ENCODE measurements around the gene C1orf35. TPM values are rescaled to one million over a fixed set of nuclear protein-coding genes. Genes with fewer than 3 reads are reported as not detected.

Gene C1orf35
- total RNA-seq, 1 donor from 2014 or later = 21.9 TPM

DNA sequence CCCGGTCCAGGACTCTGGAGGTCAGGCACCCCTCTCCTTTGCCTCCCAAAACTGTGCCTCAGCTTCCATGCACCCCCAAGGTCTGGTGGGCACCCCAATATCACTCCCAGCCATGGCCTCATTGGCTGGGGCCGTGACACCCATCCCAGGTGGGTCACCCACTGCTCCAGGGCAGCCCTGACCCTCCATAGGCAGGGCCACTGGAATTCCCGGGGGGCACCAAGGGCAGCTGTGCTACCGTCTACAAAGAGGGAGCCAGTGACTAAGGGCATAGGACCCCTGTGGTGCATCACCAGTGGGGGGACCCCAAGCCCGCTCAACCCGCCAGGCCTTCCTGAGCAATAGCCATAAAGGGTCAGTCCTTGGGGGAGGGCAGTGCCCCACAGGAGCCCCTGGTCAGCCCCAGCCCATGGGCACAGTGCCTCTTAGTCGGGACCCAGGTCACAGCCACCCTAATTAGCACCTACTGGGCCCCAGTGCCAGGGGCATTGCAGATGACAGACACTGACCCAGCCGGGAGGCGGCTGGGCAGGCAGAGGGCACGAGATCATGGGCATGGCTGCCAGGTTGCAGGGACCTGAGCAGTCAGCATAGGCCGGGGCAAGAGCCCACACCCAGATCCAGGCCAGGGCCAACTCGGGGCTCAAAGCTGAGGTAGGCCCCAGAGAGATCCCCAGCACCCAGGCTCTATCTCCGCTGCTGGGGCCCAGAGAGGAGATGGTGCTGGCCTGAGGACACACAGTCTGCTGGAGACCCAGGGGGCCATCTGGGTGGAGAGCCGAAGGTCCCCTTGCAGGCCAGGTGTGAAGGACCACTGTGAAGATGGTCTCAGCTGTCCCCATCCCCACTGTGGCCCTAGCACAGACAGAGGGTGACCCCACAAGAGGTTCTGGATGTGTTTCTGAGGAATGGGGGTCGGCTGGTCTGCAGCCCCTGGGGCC is 39.6 kb downstream of the C1orf35 start:
- no peak overlapping the region for H3K4me3 Mint-ChIP-seq (ENCODE audit: unreplicated experiment)
- peaks cover 4% of the 10 kb centered on the region for H3K9me3 Mint-ChIP-seq (ENCODE audit: unreplicated experiment)
- DNase-seq = peak; percentile 9
- no peaks in the 10 kb centered on the region for H3K4me1 Mint-ChIP-seq (ENCODE audit: low read depth, unreplicated experiment)
- H3K27ac Mint-ChIP-seq (ENCODE audit: unreplicated experiment) = no peak overlapping the region
- peaks cover 5% of the 10 kb centered on the region for H3K36me3 Mint-ChIP-seq (ENCODE audit: unreplicated experiment)
- TF ChIP-seq, protein P1, sequence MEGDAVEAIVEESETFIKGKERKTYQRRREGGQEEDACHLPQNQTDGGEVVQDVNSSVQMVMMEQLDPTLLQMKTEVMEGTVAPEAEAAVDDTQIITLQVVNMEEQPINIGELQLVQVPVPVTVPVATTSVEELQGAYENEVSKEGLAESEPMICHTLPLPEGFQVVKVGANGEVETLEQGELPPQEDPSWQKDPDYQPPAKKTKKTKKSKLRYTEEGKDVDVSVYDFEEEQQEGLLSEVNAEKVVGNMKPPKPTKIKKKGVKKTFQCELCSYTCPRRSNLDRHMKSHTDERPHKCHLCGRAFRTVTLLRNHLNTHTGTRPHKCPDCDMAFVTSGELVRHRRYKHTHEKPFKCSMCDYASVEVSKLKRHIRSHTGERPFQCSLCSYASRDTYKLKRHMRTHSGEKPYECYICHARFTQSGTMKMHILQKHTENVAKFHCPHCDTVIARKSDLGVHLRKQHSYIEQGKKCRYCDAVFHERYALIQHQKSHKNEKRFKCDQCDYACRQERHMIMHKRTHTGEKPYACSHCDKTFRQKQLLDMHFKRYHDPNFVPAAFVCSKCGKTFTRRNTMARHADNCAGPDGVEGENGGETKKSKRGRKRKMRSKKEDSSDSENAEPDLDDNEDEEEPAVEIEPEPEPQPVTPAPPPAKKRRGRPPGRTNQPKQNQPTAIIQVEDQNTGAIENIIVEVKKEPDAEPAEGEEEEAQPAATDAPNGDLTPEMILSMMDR (IDR thresholded peaks at IDR 0.05; ENCODE audit: partially characterized antibody, unreplicated experiment) = no peak
- H3K27me3 Mint-ChIP-seq (ENCODE audit: unreplicated experiment) = peaks cover 16% of the 10 kb centered on the region

DNA sequence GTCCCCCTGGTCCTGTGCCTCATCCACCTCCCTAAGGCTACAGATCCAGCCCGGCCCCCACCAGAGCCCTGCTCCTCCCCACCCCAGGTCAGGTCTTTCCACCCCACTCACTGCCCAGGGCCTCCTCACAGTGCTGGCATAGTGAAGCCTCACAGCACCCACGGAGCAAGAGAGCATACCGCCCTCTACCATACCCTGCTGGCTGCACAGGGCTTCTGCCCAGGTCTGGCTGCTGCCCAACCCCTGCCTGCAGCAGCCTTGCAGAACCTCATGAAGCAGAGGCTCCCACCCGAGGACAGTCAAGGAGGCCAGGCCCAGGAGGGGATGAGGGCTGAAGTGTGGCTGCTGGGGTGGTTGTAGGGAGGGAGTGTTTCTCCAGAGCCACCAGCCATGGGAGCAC is 40.3 kb downstream of the C1orf35 start:
- H3K4me1 Mint-ChIP-seq (ENCODE audit: low read depth, unreplicated experiment) = no peaks in the 10 kb centered on the region
- H3K27me3 Mint-ChIP-seq (ENCODE audit: unreplicated experiment) = peaks cover 21% of the 10 kb centered on the region
- TF ChIP-seq, protein P1 (IDR thresholded peaks at IDR 0.05; ENCODE audit: partially characterized antibody, unreplicated experiment) = no peak
- H3K36me3 Mint-ChIP-seq (ENCODE audit: unreplicated experiment) = peaks cover 10% of the 10 kb centered on the region
- peak; percentile 10 for DNase-seq
- no peak overlapping the region for H3K4me3 Mint-ChIP-seq (ENCODE audit: unreplicated experiment)
- H3K9me3 Mint-ChIP-seq (ENCODE audit: unreplicated experiment) = peaks cover 8% of the 10 kb centered on the region
- H3K27ac Mint-ChIP-seq (ENCODE audit: unreplicated experiment) = no peak overlapping the region

DNA sequence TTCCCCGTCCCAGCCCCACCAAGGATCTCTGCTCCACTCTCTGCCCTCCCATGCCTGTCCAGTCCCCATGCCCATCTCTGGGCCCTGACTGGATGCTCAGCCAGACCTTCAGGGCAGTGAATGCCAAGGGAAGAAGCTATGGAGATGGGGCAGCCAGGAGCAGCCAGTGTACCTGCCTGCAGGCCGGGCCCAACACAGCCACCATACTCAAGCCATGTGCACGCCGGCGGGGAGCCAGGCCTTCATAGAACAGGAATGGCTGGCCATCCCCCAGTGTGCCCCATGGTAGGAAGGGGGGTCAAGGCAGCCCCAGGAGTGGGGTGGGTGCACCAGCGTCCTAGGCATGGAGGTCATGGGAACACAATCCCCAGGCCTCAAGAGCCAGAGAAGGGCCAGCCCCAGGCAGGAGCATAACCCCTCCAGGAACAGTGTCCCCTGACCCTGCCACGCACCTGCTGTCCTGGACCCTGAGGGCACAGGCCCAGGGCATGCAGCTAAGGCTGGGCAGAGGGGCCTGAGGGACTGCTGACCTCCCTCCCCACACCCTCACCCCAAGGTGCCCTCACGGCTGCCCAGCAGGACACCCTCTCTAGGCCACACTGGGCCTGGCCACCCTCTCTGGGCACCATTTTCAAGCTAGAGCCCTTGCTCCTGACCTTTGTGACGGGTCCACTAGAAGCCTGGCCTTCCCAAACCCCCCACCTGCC is 40.9 kb downstream of the C1orf35 start:
- Mint-ChIP-seq H3K4me3 (ENCODE audit: unreplicated experiment) (no peak overlapping the region), H3K27me3 (ENCODE audit: unreplicated experiment) (peaks cover 18% of the 10 kb centered on the region), H3K36me3 (ENCODE audit: unreplicated experiment) (peaks cover 10% of the 10 kb centered on the region), H3K27ac (ENCODE audit: unreplicated experiment) (no peak overlapping the region), H3K9me3 (ENCODE audit: unreplicated experiment) (peaks cover 8% of the 10 kb centered on the region), H3K4me1 (ENCODE audit: low read depth, unreplicated experiment) (no peaks in the 10 kb centered on the region)
- peak; percentile 12 for DNase-seq
- TF ChIP-seq, protein P1 (IDR thresholded peaks at IDR 0.05; ENCODE audit: partially characterized antibody, unreplicated experiment) = no peak

DNA sequence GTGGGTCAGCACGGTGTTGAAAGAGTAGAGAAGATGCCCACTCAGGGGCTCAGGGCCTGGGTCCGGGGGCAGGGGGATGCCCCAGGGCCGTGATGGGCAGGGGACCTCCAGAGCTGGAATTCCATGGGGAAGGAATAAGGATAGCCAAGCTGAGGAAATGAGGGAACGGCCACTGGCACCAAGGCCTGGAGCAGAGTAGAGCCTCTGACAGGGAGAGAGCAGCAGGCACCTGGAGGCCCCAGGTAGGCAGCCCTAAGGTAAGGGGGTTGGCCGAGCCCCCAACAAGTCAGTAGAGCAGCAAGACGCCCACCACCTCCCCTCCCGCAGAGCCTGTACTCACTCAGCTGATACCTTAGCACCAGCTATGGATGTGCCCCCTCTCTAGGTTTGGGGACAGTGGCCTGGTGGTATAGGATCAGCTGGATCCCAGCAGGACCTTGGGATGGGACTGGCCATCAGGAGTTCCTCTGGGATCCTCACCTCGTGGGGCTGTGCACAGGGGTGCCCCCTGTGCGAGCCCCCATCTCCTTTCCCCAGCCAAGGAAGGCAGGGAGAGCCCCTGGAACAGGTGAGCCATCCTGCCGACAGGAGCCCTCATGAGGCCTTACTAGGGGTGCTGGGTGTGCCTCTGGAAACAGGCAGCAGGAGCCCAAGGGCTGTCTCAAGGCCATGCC is 41.6 kb downstream of the C1orf35 start:
- H3K27ac Mint-ChIP-seq (ENCODE audit: unreplicated experiment) = no peak overlapping the region
- peaks cover 14% of the 10 kb centered on the region for H3K27me3 Mint-ChIP-seq (ENCODE audit: unreplicated experiment)
- H3K4me3 Mint-ChIP-seq (ENCODE audit: unreplicated experiment) = peak overlapping the region; percentile 46
- peaks cover 8% of the 10 kb centered on the region for H3K9me3 Mint-ChIP-seq (ENCODE audit: unreplicated experiment)
- TF ChIP-seq, protein P1 (IDR thresholded peaks at IDR 0.05; ENCODE audit: partially characterized antibody, unreplicated experiment) = no peak
- DNase-seq = no peak
- peaks cover 10% of the 10 kb centered on the region for H3K36me3 Mint-ChIP-seq (ENCODE audit: unreplicated experiment)
- no peaks in the 10 kb centered on the region for H3K4me1 Mint-ChIP-seq (ENCODE audit: low read depth, unreplicated experiment)
